GOT3 (cell line): ENCODE results near the gene EPC2.

Source experiments
- DNase-seq: peaks from one replicate; lab custom pipeline; 2025; ENCODE audit warnings: mixed read lengths; lab: John Stamatoyannopoulos, UW

Gene EPC2

DNA sequence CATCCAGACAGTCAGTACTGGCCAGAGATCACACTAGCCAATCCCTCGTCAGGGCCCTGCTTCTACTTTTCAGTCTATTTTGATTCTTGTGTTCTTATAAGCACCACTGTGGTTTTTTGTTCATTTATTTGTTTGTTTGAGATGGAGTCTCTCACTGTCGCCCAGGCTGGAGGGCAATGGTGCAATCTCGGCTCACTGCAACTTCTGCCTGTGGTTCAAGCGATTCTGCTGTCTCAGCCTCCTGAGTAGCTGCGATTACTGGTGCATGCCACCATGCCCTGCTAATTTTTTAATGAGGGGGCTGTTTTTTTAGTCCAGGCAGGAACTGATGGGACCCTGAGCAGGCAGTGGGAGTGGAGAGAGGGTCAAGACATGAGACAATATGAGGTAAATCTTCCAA, 165.5 kb downstream of the EPC2 start:
- DNase-seq, result no peak

DNA sequence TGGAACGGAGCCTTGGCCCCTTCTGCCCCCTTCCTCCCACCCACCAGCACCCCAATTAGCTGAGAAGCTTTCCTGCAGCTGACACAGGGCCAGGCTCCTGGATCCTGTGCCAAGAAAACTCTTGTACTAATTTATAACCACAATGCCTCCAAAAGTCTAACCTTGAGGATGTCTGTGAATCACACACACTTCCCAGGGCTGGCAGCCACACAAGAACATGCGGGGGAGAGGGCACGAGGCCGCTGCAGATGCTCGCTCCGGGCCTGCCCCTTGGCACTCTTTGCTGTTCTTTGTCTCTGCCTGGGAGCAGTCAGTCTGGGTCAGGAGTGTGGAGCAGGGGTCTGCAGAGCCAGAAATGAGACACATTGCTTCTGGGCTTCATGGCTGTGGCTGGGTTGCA, 167.8 kb downstream of the EPC2 start:
- DNase-seq, result no peak

DNA sequence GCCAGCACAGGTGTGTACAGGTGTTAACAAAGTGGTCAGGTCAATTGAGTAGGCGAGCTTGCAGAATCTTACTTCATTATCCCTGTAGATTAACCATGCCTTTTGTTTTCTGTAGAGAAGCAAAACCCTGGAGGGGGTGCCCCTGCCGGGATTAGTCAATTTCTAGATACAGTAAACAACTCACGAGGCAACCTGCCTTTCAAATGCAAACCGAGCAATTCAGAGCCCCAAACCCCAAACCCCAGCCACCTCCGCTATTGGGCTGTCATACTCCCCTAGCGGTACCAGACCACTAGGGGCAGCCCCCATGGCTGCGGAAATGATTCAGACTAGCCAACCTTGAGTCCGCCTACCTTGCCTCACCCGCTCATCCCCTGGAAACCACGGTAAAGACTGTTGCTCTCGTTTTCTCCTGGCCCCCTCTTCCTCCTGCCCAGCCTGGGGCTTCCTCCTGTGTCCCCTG, 169.1 kb downstream of the EPC2 start:
- DNase-seq, result no peak

DNA sequence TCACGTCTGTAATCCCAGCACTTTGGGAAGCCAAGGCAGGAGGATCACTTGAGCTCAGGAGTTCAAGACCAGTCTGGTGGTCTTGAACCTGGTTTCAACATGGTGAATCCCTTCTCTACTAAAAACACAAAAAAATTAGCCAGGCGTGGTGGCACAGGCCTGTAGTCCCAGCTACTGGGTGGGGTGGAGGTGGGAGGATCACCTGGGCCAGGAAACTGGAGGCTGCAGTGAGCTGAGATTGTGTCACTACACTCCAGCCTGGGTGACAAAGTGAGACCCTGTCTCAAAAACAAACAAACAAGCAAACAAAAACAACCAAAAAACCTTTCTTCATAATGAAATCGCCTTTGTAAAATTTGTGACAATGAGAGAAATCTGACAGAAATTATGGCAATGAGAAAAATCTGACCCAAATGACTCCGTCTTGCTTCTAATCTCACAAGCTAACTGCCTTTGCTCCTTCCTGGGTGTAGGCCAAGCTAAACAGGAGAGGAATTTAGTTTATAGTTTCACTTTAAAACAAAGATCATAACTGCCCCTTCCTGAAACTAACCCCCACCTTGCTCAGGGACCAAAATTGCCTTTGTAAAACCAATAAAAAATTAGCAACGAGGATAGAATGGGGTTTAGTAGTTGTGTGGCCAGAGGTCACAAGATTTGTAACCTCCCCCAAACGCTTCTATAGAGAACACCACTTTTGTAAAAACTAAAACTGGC, 169.8 kb downstream of the EPC2 start:
- DNase-seq, result no peak

DNA sequence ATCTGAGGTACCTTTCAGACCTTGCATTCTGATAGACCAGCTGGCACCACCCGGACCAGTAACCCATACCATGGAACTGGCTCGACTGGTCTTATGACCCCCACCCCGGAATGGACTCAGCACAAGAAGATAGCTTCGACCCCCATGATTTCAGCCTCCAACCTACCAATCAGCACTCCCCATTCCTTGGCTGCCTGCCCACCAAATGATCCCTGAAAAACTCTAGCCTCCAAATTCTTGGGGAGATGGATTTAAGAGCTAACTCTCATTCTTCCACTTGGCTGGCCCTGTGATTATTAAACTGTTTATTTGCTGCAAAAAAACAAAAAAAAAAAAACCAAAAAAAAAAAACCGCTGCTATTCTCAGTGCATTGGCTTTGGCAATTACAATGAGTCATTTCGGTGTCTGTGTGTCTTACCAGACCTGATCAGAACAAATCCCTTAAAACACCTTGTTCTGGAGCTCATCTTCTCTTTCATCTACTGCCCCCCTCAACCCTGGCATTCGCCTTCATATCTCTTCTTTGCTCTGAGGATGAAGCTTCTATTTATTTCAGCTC, 170.4 kb downstream of the EPC2 start:
- DNase-seq, result no peak

DNA sequence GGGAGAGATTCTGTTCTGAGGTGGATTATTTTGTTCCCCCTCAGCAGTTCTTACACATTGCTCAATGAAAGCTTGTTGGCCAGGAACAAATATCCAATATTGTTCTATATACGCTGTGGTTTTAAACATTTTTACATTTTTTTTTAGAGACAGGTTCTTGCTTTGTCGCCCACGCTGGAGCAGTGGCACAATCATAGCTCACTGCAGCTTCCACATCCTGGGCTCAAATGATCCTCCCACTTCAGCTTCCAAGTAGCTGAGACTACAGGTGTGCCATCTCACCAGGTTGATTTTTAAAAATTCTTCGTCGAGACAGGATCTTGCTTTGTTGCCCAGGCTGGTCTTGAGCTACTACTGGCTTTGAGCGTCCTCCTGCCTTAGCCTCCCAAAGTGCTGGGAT, 171.6 kb downstream of the EPC2 start:
- DNase-seq, result no peak

DNA sequence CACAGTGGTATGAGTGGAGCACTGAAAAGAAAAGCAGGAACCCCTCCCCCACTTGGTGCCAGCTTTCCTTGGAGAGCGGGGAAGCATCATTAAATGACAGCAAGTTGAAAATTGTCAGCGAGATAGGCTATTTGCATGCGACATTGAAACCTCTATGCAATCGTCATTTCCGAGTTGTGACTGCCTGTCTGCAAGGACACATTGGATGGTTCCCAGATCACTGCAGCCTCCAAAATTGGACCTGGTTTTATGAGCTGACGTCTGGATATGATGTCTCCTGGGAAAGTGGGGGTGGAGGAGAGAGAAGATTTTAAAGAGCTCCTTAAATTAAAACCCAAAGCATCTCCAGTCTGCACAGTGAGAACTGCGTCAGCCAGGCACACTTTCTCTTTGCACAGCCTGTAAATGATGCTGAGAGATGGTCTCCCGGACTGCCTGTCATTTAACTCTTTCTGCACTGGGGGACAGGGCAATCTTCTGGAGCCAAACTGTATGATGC, 172.7 kb downstream of the EPC2 start:
- DNase-seq, result no peak

DNA sequence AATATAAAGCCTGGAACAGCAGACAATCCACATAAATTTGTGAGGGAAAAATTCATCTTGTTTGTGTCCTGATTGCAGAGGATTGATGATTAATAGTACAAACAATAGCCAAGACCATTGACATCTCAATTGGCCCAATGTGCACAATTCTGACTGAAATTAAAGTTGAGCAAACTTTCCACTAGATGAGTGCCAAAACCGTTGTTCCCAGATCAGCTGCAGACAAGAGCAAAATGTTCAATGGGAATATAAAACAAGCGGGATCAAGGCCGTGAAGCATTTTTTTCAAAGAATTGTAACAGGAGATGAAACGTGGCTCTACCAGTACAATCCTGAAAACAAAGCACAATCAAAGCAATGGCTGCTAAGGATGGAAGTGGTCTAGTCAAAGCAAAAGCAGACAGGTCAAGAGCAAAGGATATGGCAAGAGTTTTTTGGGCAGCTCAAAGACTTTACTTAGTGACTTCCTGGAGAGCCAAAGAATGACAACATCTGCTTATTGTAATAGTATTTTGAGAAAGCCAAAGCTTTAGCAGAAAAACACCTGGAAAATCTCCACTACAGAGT, 174.6 kb downstream of the EPC2 start:
- no peak for DNase-seq

DNA sequence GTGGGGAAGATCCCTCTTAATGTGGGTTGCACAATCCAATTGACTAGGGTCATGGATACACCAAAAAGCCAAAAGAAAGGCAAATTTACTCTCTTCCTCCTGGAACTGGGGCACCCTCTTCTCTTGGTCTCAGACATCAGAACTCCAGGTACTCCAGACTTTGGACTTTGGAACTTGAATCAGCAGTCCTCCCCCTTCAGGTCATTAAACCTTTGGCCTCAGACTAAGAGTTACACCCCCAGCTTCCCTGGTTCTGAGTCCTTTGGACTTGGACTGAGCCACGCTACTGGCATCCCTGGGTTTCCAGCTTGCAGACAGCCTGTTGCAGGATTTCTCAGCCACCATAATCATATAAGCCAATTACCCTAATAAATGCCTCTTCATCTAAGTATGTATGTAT, 179.6 kb downstream of the EPC2 start:
- DNase-seq, result no peak

DNA sequence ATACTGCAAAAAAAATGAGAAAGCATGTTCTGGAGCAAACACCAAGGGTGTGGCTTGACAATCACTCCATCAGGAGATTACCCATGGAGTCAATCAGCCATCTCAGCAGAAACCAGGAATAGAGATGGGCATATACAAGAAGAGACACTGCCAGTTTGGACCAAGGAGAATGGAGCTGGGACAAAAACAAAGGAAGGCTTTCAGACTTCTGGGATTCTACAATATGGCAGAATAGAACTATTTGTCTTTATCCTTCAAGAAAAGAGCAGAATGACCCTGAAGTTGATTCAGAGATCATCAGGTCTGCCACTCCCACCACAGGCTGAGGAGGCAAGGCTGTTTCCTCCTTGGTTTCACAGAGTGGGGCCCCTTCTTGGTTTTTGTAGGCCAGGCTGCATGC, 182.2 kb downstream of the EPC2 start:
- no peak for DNase-seq

DNA sequence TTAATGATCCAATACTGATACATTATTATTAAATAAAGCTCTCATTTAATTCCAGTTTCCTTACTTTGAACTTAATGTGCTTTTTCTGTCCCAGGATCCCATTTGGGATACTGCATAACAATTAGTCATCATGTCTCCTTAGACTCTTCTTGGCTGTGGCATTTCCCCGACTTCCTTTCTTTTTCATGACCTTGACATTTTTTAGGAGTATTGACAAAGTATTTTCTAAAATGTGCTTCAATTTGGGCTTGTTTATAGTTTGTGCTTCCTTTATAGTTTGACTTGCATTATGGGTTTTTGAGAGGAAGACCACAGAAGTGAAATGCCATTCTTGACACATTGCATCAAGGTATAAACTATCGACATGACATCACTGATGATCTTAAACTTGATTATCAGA, 184.4 kb downstream of the EPC2 start:
- DNase-seq, result no peak

DNA sequence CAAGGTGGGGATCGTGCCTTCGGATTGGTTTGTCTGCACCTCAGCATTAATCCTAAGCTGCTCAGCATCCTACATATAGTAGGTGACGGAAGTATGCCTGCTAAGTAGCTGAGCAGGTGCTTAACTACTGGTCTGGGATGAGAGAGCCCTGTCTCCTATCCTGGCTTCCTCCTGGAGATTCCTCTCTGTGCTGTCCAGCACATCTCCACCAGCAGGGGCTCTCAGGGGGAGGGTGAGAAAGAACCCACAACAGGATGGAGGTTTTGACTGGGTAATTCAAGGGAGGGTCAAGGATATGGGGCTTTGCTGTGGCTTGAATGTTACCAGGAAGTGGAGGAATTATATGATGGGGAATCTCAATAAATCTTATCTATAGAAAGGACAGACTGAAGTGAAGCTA, 185.1 kb downstream of the EPC2 start:
- DNase-seq, result no peak

DNA sequence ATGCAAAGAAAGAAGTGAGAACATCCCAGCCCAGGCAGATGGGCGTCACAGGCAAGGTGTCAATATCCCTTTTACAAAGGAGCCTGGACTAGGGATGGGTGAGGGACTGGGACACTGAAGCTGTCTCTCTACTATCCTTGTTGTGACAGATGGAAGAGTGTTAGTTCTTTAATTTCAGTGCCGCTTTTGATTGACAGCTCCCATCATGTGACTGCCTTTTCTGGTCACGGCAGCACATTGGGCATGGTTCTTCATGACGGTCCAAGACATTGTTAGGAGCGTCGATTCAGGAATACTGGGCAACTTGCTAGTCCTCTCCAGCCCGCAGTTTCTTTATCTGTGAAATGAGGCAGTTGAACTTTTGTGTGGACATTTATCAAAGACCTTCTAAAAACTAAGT, 188.1 kb downstream of the EPC2 start:
- no peak for DNase-seq
